ENCODE data around the gene CLOCK. TPM values are rescaled to one million over a fixed set of nuclear protein-coding genes. Genes with fewer than 3 reads are reported as not detected.

The CLOCK gene
- total RNA-seq, 1 experiment from 2014 or later, result 14.9 TPM

DNA sequence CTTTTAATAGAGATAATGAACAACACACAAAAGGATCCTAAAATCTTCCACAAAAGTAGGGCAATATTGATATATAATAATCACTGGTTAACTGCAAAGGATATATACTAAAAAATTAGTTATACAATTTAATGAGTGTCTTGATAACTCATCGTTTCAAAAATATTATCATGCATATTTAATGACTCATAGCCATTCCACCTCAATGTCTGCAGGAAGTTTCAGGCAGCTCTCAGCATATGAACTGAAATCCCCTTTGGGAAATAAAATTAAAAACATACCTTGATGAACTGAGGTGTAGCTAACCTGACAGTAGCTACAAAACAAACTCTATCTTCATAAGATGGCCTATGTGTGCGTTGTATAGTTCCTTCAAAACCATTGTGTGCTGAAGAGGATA is 88.1 kb downstream of the CLOCK start:
- intact Hi-C loops (cut with micrococcal nuclease; ENCODE audit: unreplicated experiment), result no loop called here
- no TSS peak for BruUV-seq (replicated peaks)
- TF ChIP-seq, protein P1, sequence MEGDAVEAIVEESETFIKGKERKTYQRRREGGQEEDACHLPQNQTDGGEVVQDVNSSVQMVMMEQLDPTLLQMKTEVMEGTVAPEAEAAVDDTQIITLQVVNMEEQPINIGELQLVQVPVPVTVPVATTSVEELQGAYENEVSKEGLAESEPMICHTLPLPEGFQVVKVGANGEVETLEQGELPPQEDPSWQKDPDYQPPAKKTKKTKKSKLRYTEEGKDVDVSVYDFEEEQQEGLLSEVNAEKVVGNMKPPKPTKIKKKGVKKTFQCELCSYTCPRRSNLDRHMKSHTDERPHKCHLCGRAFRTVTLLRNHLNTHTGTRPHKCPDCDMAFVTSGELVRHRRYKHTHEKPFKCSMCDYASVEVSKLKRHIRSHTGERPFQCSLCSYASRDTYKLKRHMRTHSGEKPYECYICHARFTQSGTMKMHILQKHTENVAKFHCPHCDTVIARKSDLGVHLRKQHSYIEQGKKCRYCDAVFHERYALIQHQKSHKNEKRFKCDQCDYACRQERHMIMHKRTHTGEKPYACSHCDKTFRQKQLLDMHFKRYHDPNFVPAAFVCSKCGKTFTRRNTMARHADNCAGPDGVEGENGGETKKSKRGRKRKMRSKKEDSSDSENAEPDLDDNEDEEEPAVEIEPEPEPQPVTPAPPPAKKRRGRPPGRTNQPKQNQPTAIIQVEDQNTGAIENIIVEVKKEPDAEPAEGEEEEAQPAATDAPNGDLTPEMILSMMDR (conservative IDR thresholded peaks at IDR 0.05; ENCODE audit: low read depth, low read length), result no peak
- no peak for TF ChIP-seq EZH2 (IDR thresholded peaks at IDR 0.05; ENCODE audit: borderline replicate concordance, low read depth, low read length, poor library complexity, severe bottlenecking)
- no peak overlapping the region for H3K4me3 ChIP-seq (ENCODE audit: low read depth, low read length, poor library complexity, severe bottlenecking)
- ChIA-PET CTCF (no interaction called here), POLR2A (ENCODE audit: low non-redundant PET) (no interaction called here)
- H3K9me3 ChIP-seq (ENCODE audit: low read depth, low read length, poor library complexity, severe bottlenecking), result no peaks in the 10 kb centered on the region
- no peaks in the 10 kb centered on the region for H3K27me3 ChIP-seq (replicated peaks; ENCODE audit: insufficient read depth, low read depth, low read length, poor library complexity)
- H3K27ac ChIP-seq (ENCODE audit: low read depth, low read length, poor library complexity, severe bottlenecking), result no peak overlapping the region
- H3K36me3 ChIP-seq (ENCODE audit: insufficient read depth, low read length, poor library complexity, severe bottlenecking), result no peaks in the 10 kb centered on the region
- no peaks in the 10 kb centered on the region for H3K4me1 ChIP-seq (ENCODE audit: insufficient read depth, low read length, poor library complexity, severe bottlenecking)
- no peak for DNase-seq (ENCODE audit: low spot score)

DNA sequence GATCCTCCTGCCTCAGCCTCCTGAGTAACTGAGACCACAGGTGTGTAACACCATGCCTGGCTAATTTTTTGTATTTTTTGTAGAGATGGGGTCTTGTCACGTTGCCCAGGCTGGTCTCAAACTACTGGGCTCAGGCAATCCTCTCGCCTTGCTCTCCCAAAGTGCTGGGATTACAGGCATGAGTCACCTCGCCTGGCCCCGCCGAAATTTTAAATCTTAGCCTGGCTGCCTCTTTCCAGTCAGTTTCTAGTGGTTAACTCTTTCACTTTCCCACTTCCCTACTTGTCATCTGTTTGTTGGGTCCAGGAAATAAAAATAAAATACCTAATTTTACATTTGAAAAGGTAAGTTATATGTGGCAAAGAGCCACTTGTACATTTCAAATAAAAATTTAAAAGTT is 88.5 kb downstream of the CLOCK start:
- H3K4me1 ChIP-seq (ENCODE audit: insufficient read depth, low read length, poor library complexity, severe bottlenecking), result no peaks in the 10 kb centered on the region
- DNase-seq (ENCODE audit: low spot score), result peak; percentile 13
- H3K27me3 ChIP-seq (replicated peaks; ENCODE audit: insufficient read depth, low read depth, low read length, poor library complexity), result no peaks in the 10 kb centered on the region
- no peaks in the 10 kb centered on the region for H3K9me3 ChIP-seq (ENCODE audit: low read depth, low read length, poor library complexity, severe bottlenecking)
- intact Hi-C loops (cut with micrococcal nuclease; ENCODE audit: unreplicated experiment), result no loop called here
- H3K27ac ChIP-seq (ENCODE audit: low read depth, low read length, poor library complexity, severe bottlenecking), result no peak overlapping the region
- TF ChIP-seq, protein P1 (conservative IDR thresholded peaks at IDR 0.05; ENCODE audit: low read depth, low read length), result no peak
- TF ChIP-seq EZH2 (IDR thresholded peaks at IDR 0.05; ENCODE audit: borderline replicate concordance, low read depth, low read length, poor library complexity, severe bottlenecking), result no peak
- no peaks in the 10 kb centered on the region for H3K36me3 ChIP-seq (ENCODE audit: insufficient read depth, low read length, poor library complexity, severe bottlenecking)
- ChIA-PET POLR2A (ENCODE audit: low non-redundant PET) (no interaction called here), CTCF (no interaction called here)
- no peak overlapping the region for H3K4me3 ChIP-seq (ENCODE audit: low read depth, low read length, poor library complexity, severe bottlenecking)
- no TSS peak for BruUV-seq (replicated peaks)

GRCh38 chr4:55450566-55450965 is 96.1 kb downstream of the CLOCK start:
- Histone ChIP-seq H3K36me3 (ENCODE audit: insufficient read depth, low read length, poor library complexity, severe bottlenecking) (no peaks in the 10 kb centered on the region), H3K4me1 (ENCODE audit: insufficient read depth, low read length, poor library complexity, severe bottlenecking) (no peaks in the 10 kb centered on the region), H3K9me3 (ENCODE audit: low read depth, low read length, poor library complexity, severe bottlenecking) (no peaks in the 10 kb centered on the region), H3K4me3 (ENCODE audit: low read depth, low read length, poor library complexity, severe bottlenecking) (no peak overlapping the region), H3K27me3 (replicated peaks; ENCODE audit: insufficient read depth, low read depth, low read length, poor library complexity) (no peaks in the 10 kb centered on the region), H3K27ac (ENCODE audit: low read depth, low read length, poor library complexity, severe bottlenecking) (no peak overlapping the region)
- ChIA-PET POLR2A (ENCODE audit: low non-redundant PET) (no interaction called here), CTCF (no interaction called here)
- intact Hi-C loops (cut with micrococcal nuclease; ENCODE audit: unreplicated experiment), result no loop called here
- TF ChIP-seq, protein P1 (conservative IDR thresholded peaks at IDR 0.05; ENCODE audit: low read depth, low read length), result no peak
- TF ChIP-seq EZH2 (IDR thresholded peaks at IDR 0.05; ENCODE audit: borderline replicate concordance, low read depth, low read length, poor library complexity, severe bottlenecking), result no peak
- no TSS peak for BruUV-seq (replicated peaks)
- no peak for DNase-seq (ENCODE audit: low spot score)

All from A673 (cell line).